Skeletal muscle cell (primary cell): ENCODE results near the gene DENND5A.

Source experiments
- DNase-seq: peaks from one replicate; pipeline ENCODE4 v3.0.0-alpha.2; 2010; ENCODE audit warnings: low read depth
- H3K4me3 ChIP-seq: 2 replicates; pipeline ENCODE4 v1.5.1; 2011; ENCODE audit warnings: low read depth, mild to moderate bottlenecking, control low read depth, low read length, moderate library complexity

The DENND5A gene

GRCh38 chr11:9089061-9089460, 176.1 kb downstream of the DENND5A start:
- no peak overlapping the region for H3K4me3 ChIP-seq
- no peak for DNase-seq
